Erythroblast (primary cell): Measurements from ENCODE around the gene PDIA6.
"Not testable (repeated sequence)": the region's sequence is repeated elsewhere in the genome, so short reads cannot be mapped to it uniquely, and the experiment has no call there.

ENCODE experiments used
- GATA1 ChIP-seq: IDR thresholded peaks from 2 replicates; pipeline ENCODE4 v1.6.1; 2011; ENCODE audit warnings: low read depth, mild to moderate bottlenecking, control low read depth, low read length, moderate library complexity
- POLR2A ChIP-seq: IDR thresholded peaks from 2 replicates; pipeline ENCODE4 v1.6.1; 2011; ENCODE audit warnings: mild to moderate bottlenecking, low read length

DNA sequence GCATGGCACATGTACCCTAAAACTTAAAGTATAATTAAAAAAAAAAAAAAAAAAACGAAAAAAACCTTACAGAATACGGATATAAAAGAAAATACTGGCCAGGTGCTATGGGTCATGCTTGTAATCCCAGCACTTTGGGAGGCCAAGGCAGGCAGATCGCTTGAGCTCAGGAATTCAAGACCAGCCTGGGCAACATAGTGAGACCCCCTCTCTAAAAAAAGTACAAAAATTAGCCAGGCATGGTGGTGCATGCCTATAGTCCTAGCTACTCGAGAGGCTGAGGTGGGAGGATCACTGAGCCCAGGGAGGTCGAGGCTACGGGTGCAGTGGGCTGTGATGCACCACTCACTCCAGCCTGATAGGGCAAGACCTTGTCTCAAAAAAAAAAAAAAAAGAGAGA lies 6.6 kb downstream of the PDIA6 start:
- TF ChIP-seq POLR2A, GATA1: not testable (repeated sequence)
